HepG2 (cell line): ENCODE data around the gene SV2B. TPM values are rescaled to one million over a fixed set of nuclear protein-coding genes. Genes with fewer than 3 reads are reported as not detected.

Experiments
- ATAC-seq: fragments of 200-7000 bp; cut with Tn5 transposase; 3 replicates; pipeline ENCODE4 v1.9.1; 2020; ENCODE audit warnings: mild to moderate bottlenecking, moderate library complexity
- BruUV-seq: library from RNA; stranded (reverse); fragments of 400-500 nt; replicated peaks from 2 replicates; lab custom pipeline; 2021; lab: Mats Ljungman, UMichigan
- CTCF ChIA-PET: fragments of 300-600 bp; formaldehyde crosslinking; extraction: SDS; loops from one replicate; lab custom pipeline; 2021; ENCODE audit warnings: low total read pairs, inconsistent platforms, low intra/inter-chr PET ratio; lab: Yijun Ruan, JAX
- POLR2A ChIA-PET: fragments of 350-600 bp; sonication (Branson Sonifier 250); formaldehyde crosslinking; loops from one replicate; lab custom pipeline; 2020; ENCODE audit warnings: antibody characterized with exemption, inconsistent platforms; lab: Yijun Ruan, JAX
- DNase-seq: peaks from one replicate; pipeline ENCODE4 v3.0.0-alpha.2; 2015; ENCODE audit warnings: low spot score
- FAIRE-seq: peaks from 3 replicates; lab custom pipeline; 2011; peaks lifted over from hg19 to GRCh38; lab: Jason Lieb, UNC
- H2AFZ ChIP-seq: one replicate; pipeline ENCODE4 v1.6.1; 2011; ENCODE audit warnings: low read length, inconsistent platforms
- H3K27ac ChIP-seq: fragments of 300-600 bp; 3 replicates; pipeline ENCODE4 v1.8.0; 2011; ENCODE audit warnings: mixed run types, mild to moderate bottlenecking, mixed read lengths, low read length, inconsistent platforms; ENCODE audit not compliant: insufficient read depth; ENCODE audit errors: extremely low read length
- H3K27me3 ChIP-seq, 2 experiments: fragments of 200-600 bp in 1 of 2; 2 replicates in 1 of 2; 3 replicates in 1 of 2; pipeline versions ENCODE4 v1.6.0 to v1.8.0; 2011; ENCODE audit warnings: low read length in 2 of 2, mild to moderate bottlenecking in 2 of 2, moderate library complexity in 2 of 2, inconsistent platforms in 1 of 2; ENCODE audit not compliant: insufficient read depth in 2 of 2, control insufficient read depth in 1 of 2
- H3K36me3 ChIP-seq, 2 experiments: fragments of 200-600 bp in 1 of 2; replicated peaks in 1 of 2; 2 replicates in 1 of 2; 3 replicates in 1 of 2; pipeline versions ENCODE4 v1.5.1 to v1.8.0; 2011; ENCODE audit warnings: low read length in 2 of 2, inconsistent platforms in 1 of 2; ENCODE audit not compliant: insufficient read depth in 2 of 2, control insufficient read depth in 1 of 2
- H3K4me1 ChIP-seq: 2 replicates; pipeline ENCODE4 v1.5.1; 2012; ENCODE audit warnings: low read length, inconsistent platforms; ENCODE audit not compliant: insufficient read depth
- H3K4me2 ChIP-seq: 2 replicates; pipeline ENCODE4 v1.6.0; 2011; ENCODE audit warnings: low read depth, low read length, inconsistent platforms
- H3K4me3 ChIP-seq, 3 experiments: fragments of 200-600 bp in 1 of 3; sonication (generic), shearing (Covaris generic) in 1 of 3; replicated peaks in 1 of 3; 2 replicates each; pipeline ENCODE4 v1.5.1; 2011 to 2016; ENCODE audit warnings: low read length in 3 of 3, inconsistent platforms in 2 of 3, low read depth in 2 of 3, mild to moderate bottlenecking in 2 of 3, control low read depth in 1 of 3, mixed read lengths in 1 of 3; ENCODE audit not compliant: insufficient read depth in 1 of 3
- H3K79me2 ChIP-seq: one replicate; pipeline ENCODE4 v1.6.1; 2011; ENCODE audit warnings: low read length, inconsistent platforms; ENCODE audit not compliant: insufficient read depth
- H3K9ac ChIP-seq: 2 replicates; pipeline ENCODE4 v1.6.0; 2011; ENCODE audit warnings: mild to moderate bottlenecking, low read depth, low read length, inconsistent platforms; ENCODE audit not compliant: insufficient read depth
- H3K9me3 ChIP-seq: 2 replicates; pipeline ENCODE4 v1.5.1; 2012; ENCODE audit warnings: mild to moderate bottlenecking, low read length
- H4K20me1 ChIP-seq: 2 replicates; pipeline ENCODE4 v1.6.0; 2011; ENCODE audit warnings: inconsistent platforms, mild to moderate bottlenecking, low read length, moderate library complexity; ENCODE audit not compliant: insufficient read depth
- JUND ChIP-seq: sonication (generic); formaldehyde crosslinking; IDR thresholded peaks from 2 replicates; pipeline ENCODE4 v1.8.0; 2022; ENCODE audit warnings: mild to moderate bottlenecking, missing genetic modification reagents
- PAX8 ChIP-seq: sonication (generic); formaldehyde crosslinking; IDR thresholded peaks from 2 replicates; pipeline ENCODE4 v1.8.0; 2022; ENCODE audit warnings: mild to moderate bottlenecking, missing genetic modification reagents, borderline replicate concordance
- SMAD1 ChIP-seq: sonication (generic); formaldehyde crosslinking; IDR thresholded peaks from 2 replicates; pipeline ENCODE4 v1.4.0; 2020; ENCODE audit warnings: missing genetic modification reagents, low read depth, mild to moderate bottlenecking, borderline replicate concordance
- SUZ12 ChIP-seq: fragments of 150-350 bp; IDR thresholded peaks from 2 replicates; pipeline ENCODE4 v1.6.1; 2014; ENCODE audit warnings: low read depth, low read length
- ZNF17 ChIP-seq: sonication (generic); formaldehyde crosslinking; IDR thresholded peaks from 2 replicates; pipeline ENCODE4 v1.5.0; 2020; ENCODE audit warnings: mild to moderate bottlenecking, missing genetic modification reagents
- ZNF24 ChIP-seq: fragments of 450-650 bp; IDR thresholded peaks from 2 replicates; pipeline ENCODE4 v1.6.1; 2017; ENCODE audit warnings: antibody characterized with exemption, mild to moderate bottlenecking
- ZNF772 ChIP-seq: sonication (generic); formaldehyde crosslinking; IDR thresholded peaks from 2 replicates; pipeline ENCODE4 v1.5.0; 2020; ENCODE audit warnings: mild to moderate bottlenecking, missing genetic modification reagents
- ZSCAN9 ChIP-seq: IDR thresholded peaks from 2 replicates; pipeline ENCODE4 v1.6.1; 2016; ENCODE audit warnings: borderline replicate concordance
- WGBS: methylation state at CpG from one replicate; pipeline ENCODE4 v1.1.6; 2017; ENCODE audit warnings: low lambda C conversion rate; 5-methylcytosine and 5-hydroxymethylcytosine counted together
- in situ Hi-C: cut with HindIII; loops from 2 replicates; pipeline ENCODE4 v1.10.0; 2017; ENCODE audit warnings: low pct_unique_long_range_greater_than_20kb; ENCODE audit not compliant: extremely low pct_ligation_motif_present
- intact Hi-C: fragments of 100-400 bp; cut with micrococcal nuclease; formaldehyde crosslinking; loops from one replicate; pipeline ENCODE4 v1.10.0; 2022; ENCODE audit not compliant: unreplicated experiment
- polyA plus RNA-seq, 8 experiments: library from polyadenylated mRNA; depleted of rRNA in 3 of 8; stranded (reverse) in 7 of 8; unstranded in 1 of 8; fragments of >200 nt; fragmentation: Illumina TruSeq in 4 of 8; extraction: Trizol in 4 of 8; gene quantifications; 2 replicates each; pipeline versions ENCODE4 v1.2.1 to v1.2.3, GENCODE V29; 2011 to 2016; ENCODE audit warnings: low read depth in 4 of 8, missing spikeins in 1 of 8, mixed read lengths in 1 of 8; ENCODE audit not compliant: insufficient read depth in 1 of 8
- total RNA-seq, 5 experiments: library from RNA; depleted of rRNA; stranded (reverse); fragments of >200 nt; fragmentation: Illumina TruSeq; extraction: Trizol; gene quantifications; 2 replicates each; pipeline ENCODE4 v1.2.3, GENCODE V29; 2016; ENCODE audit warnings: low read depth in 1 of 5
- TF ChIP-seq, protein P1 (sequence below): sonication (generic); formaldehyde crosslinking; IDR thresholded peaks from one replicate; pipeline ENCODE4 v1.5.1; 2020; ENCODE audit warnings: mild to moderate bottlenecking, missing genetic modification reagents; ENCODE audit errors: not compliant biosample characterization

SV2B gene
- total and polyA plus RNA-seq, 2 of the 13 experiments (the other 11 are each of a cell fraction or from before 2014, with no cell fraction given): not detected

DNA sequence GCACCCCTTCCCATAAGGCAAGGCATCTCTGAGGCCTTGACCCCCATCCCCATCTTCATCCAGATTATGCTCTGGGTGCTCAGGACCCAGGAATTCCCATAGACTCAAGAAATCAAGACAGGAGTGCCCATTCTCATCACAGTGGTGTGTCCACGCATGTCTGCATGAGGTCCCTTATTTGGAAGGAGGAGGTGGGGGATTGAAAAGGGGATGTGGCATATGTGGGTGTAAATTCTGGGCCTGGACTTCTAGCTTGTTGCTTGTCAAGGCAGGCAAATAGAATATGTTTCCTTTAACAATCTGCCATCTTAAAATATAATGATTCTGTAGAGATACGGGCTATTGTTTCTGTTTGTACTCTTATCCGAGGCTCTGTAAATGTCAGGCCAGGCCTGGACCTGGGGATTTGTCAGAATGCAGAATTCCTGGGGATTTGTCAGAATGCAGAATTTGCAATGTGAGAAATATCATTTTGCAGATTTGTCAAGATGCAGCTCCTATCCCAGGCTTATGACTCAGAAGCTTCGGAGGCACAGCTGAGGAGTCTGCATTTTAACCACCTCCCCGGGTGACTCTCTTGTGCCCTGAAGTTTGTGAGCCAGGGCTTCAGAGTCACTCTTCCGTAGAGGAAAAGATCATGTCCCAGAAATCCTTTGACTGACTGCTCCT, 157.8 kb downstream of the SV2B start:
- TF ChIP-seq PAX8 (CRISPR knock-in tag): no peak
- TF ChIP-seq SMAD1 (CRISPR knock-in tag): no peak
- no peak for TF ChIP-seq ZNF24
- TF ChIP-seq JUND (CRISPR knock-in tag): no peak
- TF ChIP-seq, protein P1, sequence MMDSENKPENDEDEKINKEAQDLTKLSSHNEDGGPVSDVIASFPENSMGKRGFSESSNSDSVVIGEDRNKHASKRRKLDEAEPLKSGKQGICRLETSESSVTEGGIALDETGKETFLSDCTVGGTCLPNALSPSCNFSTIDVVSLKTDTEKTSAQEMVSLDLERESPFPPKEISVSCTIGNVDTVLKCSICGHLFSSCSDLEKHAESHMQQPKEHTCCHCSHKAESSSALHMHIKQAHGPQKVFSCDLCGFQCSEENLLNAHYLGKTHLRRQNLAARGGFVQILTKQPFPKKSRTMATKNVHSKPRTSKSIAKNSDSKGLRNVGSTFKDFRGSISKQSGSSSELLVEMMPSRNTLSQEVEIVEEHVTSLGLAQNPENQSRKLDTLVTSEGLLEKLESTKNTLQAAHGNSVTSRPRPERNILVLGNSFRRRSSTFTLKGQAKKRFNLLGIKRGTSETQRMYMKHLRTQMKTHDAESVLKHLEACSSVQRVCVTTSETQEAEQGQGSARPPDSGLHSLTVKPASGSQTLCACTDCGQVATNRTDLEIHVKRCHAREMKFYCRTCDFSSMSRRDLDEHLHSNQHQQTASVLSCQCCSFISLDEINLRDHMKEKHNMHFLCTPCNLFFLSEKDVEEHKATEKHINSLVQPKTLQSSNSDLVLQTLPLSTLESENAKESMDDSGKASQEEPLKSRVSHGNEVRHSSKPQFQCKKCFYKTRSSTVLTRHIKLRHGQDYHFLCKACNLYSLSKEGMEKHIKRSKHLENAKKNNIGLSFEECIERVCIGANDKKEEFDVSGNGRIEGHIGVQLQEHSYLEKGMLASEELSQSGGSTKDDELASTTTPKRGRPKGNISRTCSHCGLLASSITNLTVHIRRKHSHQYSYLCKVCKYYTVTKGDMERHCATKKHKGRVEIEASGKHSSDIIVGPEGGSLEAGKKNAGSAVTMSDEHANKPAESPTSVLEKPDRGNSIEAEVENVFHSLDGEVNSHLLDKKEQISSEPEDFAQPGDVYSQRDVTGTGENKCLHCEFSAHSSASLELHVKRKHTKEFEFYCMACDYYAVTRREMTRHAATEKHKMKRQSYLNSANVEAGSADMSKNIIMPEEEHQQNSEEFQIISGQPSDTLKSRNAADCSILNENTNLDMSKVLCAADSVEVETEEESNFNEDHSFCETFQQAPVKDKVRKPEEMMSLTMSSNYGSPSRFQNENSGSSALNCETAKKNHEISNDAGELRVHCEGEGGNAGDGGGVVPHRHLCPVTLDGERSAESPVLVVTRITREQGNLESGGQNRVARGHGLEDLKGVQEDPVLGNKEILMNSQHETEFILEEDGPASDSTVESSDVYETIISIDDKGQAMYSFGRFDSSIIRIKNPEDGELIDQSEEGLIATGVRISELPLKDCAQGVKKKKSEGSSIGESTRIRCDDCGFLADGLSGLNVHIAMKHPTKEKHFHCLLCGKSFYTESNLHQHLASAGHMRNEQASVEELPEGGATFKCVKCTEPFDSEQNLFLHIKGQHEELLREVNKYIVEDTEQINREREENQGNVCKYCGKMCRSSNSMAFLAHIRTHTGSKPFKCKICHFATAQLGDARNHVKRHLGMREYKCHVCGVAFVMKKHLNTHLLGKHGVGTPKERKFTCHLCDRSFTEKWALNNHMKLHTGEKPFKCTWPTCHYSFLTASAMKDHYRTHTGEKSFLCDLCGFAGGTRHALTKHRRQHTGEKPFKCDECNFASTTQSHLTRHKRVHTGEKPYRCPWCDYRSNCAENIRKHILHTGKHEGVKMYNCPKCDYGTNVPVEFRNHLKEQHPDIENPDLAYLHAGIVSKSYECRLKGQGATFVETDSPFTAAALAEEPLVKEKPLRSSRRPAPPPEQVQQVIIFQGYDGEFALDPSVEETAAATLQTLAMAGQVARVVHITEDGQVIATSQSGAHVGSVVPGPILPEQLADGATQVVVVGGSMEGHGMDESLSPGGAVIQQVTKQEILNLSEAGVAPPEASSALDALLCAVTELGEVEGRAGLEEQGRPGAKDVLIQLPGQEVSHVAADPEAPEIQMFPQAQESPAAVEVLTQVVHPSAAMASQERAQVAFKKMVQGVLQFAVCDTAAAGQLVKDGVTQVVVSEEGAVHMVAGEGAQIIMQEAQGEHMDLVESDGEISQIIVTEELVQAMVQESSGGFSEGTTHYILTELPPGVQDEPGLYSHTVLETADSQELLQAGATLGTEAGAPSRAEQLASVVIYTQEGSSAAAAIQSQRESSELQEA (CRISPR knock-in tag): no peak
- no peak for TF ChIP-seq ZNF772 (CRISPR knock-in tag)
- TF ChIP-seq ZSCAN9 (CRISPR knock-in tag): no peak
- no peak for TF ChIP-seq ZNF17 (CRISPR knock-in tag)
- TF ChIP-seq SUZ12: no peak
- POLR2A ChIA-PET: no interaction called here
- Histone ChIP-seq H3K4me3 (no peak overlapping the region), H4K20me1 (no peaks in the 10 kb centered on the region), H3K36me3 (no peaks in the 10 kb centered on the region), H3K4me2 (no peak overlapping the region), H3K27ac (no peak overlapping the region), H3K9ac (no peak overlapping the region), H3K4me1 (no peaks in the 10 kb centered on the region), H3K9me3 (no peaks in the 10 kb centered on the region), H2AFZ (no peak overlapping the region), H3K27me3 (peaks cover 0 to 8% of the 10 kb centered on the region in 2 experiments; a peak in 1 of 5 replicates), H3K79me2 (no peaks in the 10 kb centered on the region)
- intact Hi-C loops: no loop called here
- in situ Hi-C loops: loop anchor here (25.0 kb wide), 1 partner anchor 321 kb away; the partner anchor contains the start of genes HDDC3 and UNC45A
- DNase-seq (no peak), FAIRE-seq (no peak), ATAC-seq (no peak)
- CTCF ChIA-PET: no interaction called here
- BruUV-seq: no TSS peak
- WGBS: 52% methylated on average over 4 of the region's 6 CpGs
